ENCODE results near the gene SOX18. TPM values are rescaled to one million over a fixed set of nuclear protein-coding genes. Genes with fewer than 3 reads are reported as not detected.
A peak's percentile ranks its signal among the peaks of the same experiment; 100 is the strongest.

Gene SOX18
- total RNA-seq, 1 donor from 2014 or later, result 0.41 TPM

DNA sequence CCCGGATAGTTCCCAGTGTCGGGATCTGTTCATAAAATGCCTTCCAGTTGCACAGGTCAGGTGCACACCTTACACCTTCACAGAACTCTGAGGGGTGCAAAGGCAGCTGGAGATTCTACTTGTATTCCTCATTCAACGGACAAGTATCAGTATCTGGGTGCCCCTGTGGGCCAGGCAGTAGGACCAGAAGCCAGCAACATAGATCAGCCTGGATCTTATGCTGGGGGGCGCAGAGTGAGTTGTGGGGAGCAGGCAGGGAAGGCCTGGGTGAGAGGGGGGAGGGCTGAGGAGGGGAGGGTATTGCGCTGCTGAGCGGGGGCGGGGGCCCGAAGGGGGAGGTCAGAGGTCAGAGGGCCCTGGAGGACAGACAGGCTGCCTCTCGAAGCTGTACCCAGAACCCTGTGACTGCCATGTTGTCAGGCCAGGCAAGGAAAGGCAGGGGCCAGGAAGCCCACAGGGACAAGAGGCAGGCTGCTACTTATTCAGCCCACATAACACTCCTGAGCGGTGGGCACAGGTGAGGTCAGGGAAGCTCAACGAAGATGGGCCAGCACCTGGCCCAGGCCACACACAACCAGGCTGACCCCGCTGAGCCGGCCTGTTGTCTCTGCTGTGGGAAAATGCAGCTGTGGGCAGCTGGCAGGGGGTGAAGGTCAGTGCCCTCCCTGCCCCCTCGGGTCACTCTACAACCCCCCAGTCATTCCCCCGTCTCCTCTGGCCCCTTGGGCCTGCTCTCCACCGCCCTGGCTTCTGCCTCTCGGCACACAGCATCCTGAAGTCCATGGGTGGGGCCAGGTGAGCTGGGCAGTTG, 31.6 kb upstream of the SOX18 start:
- FAIRE-seq, result no peak
- no peak for DNase-seq (ENCODE audit: low spot score in 2 of 2)

- FAIRE-seq, result no peak
- no peak for DNase-seq (ENCODE audit: low spot score in 2 of 2)
These were observed 30.8 kb upstream of the SOX18 start, which contains the start of gene OPRL1 for GRCh38 chr20:64080013-64080812. TSS of gene OPRL1 (plus strand) at chr20:64080082. CDS start at chr20:64092721, 12,639 bp downstream.

GRCh38 chr20:64079273-64080012, 30.0 kb upstream of the SOX18 start, which contains the start of gene RGS19:
TSS of gene RGS19 (minus strand) at chr20:64079518. CDS start at chr20:64076886, 2,632 bp downstream.
- FAIRE-seq (no peak), DNase-seq (ENCODE audit: low spot score in 2 of 2) (peak; percentile 85 to 86)

- no peak for FAIRE-seq
- DNase-seq (ENCODE audit: low spot score in 2 of 2), result no peak
These were observed 29.5 kb upstream of the SOX18 start for GRCh38 chr20:64078934-64079272.

DNA sequence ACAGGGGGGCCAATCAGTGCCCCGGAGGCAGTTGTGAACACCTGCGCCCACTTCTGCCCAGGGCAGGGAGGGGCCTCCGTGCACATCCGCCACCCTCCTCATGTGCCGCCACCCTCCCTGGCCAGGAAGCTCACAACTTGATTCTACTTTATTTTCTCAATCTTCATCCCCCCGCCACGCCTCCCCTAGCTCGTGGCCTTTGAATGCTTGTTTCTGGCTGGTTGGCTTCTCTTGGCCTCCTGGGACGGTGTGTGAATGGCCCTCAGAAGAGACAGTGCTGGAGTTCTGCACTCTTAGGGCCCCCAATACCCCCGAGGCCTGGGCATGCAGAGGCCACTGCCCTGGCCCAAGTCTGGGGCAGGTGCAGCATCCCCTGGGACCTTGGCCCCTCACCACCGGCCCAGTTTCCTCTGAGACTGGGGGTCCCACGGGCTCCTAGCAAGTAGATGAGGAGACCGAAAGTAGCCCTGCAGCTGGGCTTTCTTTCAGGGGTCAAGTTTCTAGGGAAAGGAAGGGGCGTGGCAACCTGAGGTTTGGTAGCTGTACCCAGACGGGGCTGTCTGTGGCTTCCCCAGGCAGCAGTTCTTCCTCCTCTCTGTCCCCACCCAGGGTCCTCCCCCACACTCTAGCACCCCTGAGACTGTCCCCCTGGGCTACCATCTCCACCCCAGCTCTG, 28.6 kb upstream of the SOX18 start:
- DNase-seq (ENCODE audit: low spot score in 2 of 2) (no peak), FAIRE-seq (no peak)

GRCh38 chr20:64077541-64077875, 28.1 kb upstream of the SOX18 start:
- FAIRE-seq, result no peak

DNA sequence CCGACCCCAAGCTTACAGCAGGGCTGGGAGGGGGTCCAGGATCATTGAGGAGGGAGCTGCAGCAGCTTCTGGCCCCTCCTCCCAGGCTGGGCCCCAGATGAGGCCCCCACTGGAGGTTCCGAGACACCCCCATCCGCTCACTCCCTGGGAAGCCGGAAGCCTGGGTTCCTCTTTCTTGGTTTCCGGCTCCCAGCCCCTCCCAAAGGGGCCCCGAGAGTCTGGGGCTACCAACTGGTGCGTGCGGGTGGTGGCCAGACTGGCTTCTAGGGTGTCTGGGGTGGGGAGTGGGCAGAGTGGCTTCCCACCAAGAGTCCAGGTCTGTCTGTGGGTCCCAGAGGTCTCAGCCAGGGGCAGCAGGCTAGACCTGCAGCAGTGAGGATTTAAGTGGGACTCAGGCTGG, 27.7 kb upstream of the SOX18 start:
- DNase-seq (ENCODE audit: low spot score in 2 of 2) (no peak), FAIRE-seq (no peak)

More at GRCh38 chr20:64077541-64077875, 28.1 kb upstream of the SOX18 start:
- no peak for DNase-seq (ENCODE audit: low spot score in 2 of 2)

GRCh38 chr20:64076061-64076997, 26.9 kb upstream of the SOX18 start:
- DNase-seq (ENCODE audit: low spot score in 2 of 2), result no peak
- FAIRE-seq, result no peak

- DNase-seq (ENCODE audit: low spot score in 2 of 2) (no peak), FAIRE-seq (no peak)
These were observed 26.1 kb upstream of the SOX18 start for GRCh38 chr20:64075556-64075955.

DNA sequence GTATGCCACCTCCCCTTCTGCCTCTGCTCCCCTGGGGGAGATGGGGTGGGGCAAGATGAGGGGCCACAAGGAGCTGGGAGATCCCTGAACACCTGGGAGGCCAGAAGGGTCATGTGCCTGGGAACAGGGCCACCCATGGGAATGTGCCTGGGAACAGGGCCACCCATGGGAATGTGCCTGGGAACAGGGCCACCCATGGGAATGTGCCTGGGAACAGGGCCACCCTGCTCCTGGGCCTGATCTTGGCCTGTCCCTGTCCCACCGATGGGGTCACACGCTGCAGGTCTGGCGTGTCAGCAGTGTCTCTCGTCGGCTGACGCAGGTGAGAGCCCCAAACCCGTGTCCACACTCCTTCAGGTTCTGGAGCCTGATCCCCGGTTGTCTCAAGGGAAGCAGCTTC, 25.5 kb upstream of the SOX18 start:
- DNase-seq (ENCODE audit: low spot score in 2 of 2) (no peak), FAIRE-seq (no peak)

GRCh38 chr20:64074184-64074789, 24.8 kb upstream of the SOX18 start:
- DNase-seq (ENCODE audit: low spot score in 2 of 2), result no peak
- no peak for FAIRE-seq

DNA sequence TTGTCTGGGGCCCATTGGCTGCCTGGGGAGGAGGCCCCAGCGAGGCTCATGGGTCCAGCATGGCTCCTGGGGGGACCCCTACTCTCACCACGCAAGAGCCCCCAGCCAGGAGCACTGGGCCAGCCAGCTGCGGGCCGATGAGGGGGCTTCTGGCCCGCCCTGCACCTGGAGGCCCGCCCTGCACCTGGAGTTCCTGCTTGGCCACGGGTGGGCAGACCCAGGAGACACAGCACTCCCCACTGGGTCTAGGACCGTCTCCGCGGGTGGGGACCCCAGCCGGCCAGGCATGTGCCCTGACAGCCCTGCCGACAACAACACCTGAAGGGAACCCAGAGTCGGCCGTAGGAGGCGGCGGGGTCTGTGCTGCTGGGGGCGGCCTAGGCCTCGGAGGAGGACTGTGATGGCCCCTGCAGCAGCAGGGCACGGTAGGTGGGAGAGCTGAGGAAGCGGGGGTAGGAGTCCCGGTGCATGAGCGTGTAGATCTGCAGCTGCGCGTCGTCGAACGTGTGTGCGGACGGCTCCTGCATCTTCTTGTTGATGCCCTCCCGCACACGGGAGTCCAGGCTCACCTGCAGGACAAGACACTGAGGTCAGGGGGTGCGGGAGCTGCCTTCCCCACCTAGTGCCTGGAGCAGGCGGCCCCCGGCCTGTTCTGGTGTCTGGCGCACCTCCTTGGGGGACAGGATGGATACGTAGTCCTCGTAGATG, 24.2 kb upstream of the SOX18 start:
- DNase-seq (ENCODE audit: low spot score in 2 of 2) (no peak), FAIRE-seq (no peak)

DNA sequence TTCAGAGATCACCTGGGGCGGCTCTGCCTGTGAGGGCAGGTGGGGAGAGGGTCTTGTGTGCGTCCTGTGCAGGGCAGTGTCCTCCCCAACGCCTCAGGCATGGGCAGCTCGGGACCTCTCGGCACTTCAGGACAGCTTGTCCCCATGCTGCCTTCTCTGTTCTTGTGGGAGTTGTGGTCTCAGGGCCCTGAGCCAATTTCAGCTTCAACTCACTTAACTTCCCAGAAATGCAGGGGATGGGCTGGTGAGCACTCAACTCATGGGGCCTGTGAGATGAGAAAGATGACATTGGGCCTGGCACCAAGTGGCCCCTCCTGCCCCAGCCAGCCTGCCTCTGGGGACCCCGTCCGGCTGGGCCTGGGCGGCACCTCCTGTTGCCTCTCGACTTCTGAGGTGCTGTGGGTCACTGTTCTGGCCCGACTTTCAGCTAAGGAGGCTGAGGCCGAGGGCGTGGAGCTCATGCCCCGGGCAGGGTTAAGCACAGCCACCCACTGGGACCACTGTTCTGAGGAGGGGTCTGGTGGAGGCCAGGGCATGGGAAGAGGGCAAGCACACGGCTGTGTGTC, 23.1 kb upstream of the SOX18 start:
- FAIRE-seq (no peak), DNase-seq (ENCODE audit: low spot score in 2 of 2) (no peak)

GRCh38 chr20:64071341-64072332, 22.2 kb upstream of the SOX18 start:
- FAIRE-seq, result no peak
- DNase-seq (ENCODE audit: low spot score in 2 of 2), result no peak

GRCh38 chr20:64070244-64070993, 21.0 kb upstream of the SOX18 start:
- DNase-seq (ENCODE audit: low spot score in 2 of 2) (no peak), FAIRE-seq (no peak)

GRCh38 chr20:64069614-64070243, 20.3 kb upstream of the SOX18 start:
- no peak for DNase-seq (ENCODE audit: low spot score in 2 of 2)
- FAIRE-seq, result no peak
